Parathyroid adenoma (tissue), 2 donors: ENCODE data around the gene TNFSF10.

Source experiments
- H2AFZ ChIP-seq: fragments of 300-600 bp; sonication (generic); one replicate; pipeline ENCODE4 v1.7.0; 2017; ENCODE audit warnings: antibody characterized with exemption, mild to moderate bottlenecking
- H3K27ac ChIP-seq: fragments of 300-600 bp; sonication (generic); one replicate; pipeline ENCODE4 v1.7.0; 2017
- H3K27me3 ChIP-seq: fragments of 300-600 bp; sonication (generic); one replicate; pipeline ENCODE4 v1.7.0; 2017; ENCODE audit warnings: low read length; ENCODE audit not compliant: control insufficient read depth, insufficient read depth
- H3K36me3 ChIP-seq: fragments of 300-600 bp; sonication (generic); one replicate; pipeline ENCODE4 v1.7.0; 2017; ENCODE audit warnings: low read length; ENCODE audit not compliant: control insufficient read depth, insufficient read depth
- H3K4me1 ChIP-seq: fragments of 300-600 bp; sonication (generic); one replicate; pipeline ENCODE4 v1.7.0; 2017; ENCODE audit warnings: control low read depth
- H3K4me2 ChIP-seq: fragments of 300-600 bp; sonication (generic); one replicate; pipeline ENCODE4 v1.7.0; 2017; ENCODE audit warnings: low read length
- H3K4me3 ChIP-seq: fragments of 300-600 bp; sonication (generic); one replicate; pipeline ENCODE4 v1.7.0; 2017; ENCODE audit warnings: low read depth, low read length
- H3K79me2 ChIP-seq: fragments of 300-600 bp; sonication (generic); one replicate; pipeline ENCODE4 v1.7.0; 2017; ENCODE audit warnings: control low read depth
- H3K9ac ChIP-seq: fragments of 300-600 bp; sonication (generic); one replicate; pipeline ENCODE4 v1.7.0; 2017; ENCODE audit warnings: mild to moderate bottlenecking
- H3K9me3 ChIP-seq: fragments of 300-600 bp; sonication (generic); one replicate; pipeline ENCODE4 v1.7.0; 2017; ENCODE audit warnings: low read length; ENCODE audit not compliant: control insufficient read depth
- TF ChIP-seq, protein P1 (sequence below): fragments of 300-600 bp; sonication (generic); IDR thresholded peaks from one replicate; pipeline ENCODE4 v1.7.0; 2017; ENCODE audit warnings: antibody characterized with exemption, mild to moderate bottlenecking
- donor health status: primary hyperparathyroidism.

TNFSF10 gene

DNA sequence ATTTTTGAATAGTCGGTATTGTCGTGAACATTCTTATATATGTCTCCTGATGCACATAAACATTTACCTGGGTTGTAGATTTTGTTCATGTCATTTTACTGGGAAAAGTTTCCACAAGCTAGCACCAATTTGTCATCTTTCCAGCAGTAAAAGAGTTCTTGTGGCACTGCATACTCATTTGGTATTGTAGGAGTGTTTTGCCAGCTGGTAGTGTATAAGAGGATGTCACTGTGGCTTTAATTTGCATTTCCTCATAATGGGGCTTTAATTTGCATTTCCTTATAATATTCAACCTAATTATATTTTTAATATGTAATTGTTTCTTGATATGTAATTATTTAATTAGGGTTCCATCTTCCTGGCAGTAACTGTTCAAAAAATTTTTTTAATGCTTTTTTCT is 21.2 kb upstream of the TNFSF10 start:
- Histone ChIP-seq H2AFZ (no peak overlapping the region), H3K9ac (no peak overlapping the region), H3K4me3 (no peak overlapping the region), H3K27ac (peak overlapping the region; percentile 5), H3K79me2 (no peaks in the 10 kb centered on the region), H3K4me1 (peaks cover 58% of the 10 kb centered on the region), H3K4me2 (no peak overlapping the region), H3K36me3 (no peaks in the 10 kb centered on the region), H3K27me3 (no peaks in the 10 kb centered on the region), H3K9me3 (no peaks in the 10 kb centered on the region)
- TF ChIP-seq, protein P1, sequence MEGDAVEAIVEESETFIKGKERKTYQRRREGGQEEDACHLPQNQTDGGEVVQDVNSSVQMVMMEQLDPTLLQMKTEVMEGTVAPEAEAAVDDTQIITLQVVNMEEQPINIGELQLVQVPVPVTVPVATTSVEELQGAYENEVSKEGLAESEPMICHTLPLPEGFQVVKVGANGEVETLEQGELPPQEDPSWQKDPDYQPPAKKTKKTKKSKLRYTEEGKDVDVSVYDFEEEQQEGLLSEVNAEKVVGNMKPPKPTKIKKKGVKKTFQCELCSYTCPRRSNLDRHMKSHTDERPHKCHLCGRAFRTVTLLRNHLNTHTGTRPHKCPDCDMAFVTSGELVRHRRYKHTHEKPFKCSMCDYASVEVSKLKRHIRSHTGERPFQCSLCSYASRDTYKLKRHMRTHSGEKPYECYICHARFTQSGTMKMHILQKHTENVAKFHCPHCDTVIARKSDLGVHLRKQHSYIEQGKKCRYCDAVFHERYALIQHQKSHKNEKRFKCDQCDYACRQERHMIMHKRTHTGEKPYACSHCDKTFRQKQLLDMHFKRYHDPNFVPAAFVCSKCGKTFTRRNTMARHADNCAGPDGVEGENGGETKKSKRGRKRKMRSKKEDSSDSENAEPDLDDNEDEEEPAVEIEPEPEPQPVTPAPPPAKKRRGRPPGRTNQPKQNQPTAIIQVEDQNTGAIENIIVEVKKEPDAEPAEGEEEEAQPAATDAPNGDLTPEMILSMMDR, result no peak

- Histone ChIP-seq H3K4me1 (peaks cover 60% of the 10 kb centered on the region), H3K4me3 (no peak overlapping the region), H3K9me3 (no peaks in the 10 kb centered on the region), H3K9ac (no peak overlapping the region), H2AFZ (peak overlapping the region; percentile 43), H3K4me2 (no peak overlapping the region), H3K27me3 (no peaks in the 10 kb centered on the region), H3K36me3 (no peaks in the 10 kb centered on the region), H3K27ac (peak overlapping the region; percentile 91), H3K79me2 (no peaks in the 10 kb centered on the region)
- TF ChIP-seq, protein P1, result no peak
Measured at GRCh38 chr3:172543884-172544283, 20.7 kb upstream of the TNFSF10 start.

GRCh38 chr3:172543419-172543818 is 20.2 kb upstream of the TNFSF10 start:
- H3K79me2 ChIP-seq, result no peaks in the 10 kb centered on the region
- no peaks in the 10 kb centered on the region for H3K36me3 ChIP-seq
- H3K27ac ChIP-seq, result peak overlapping the region; percentile 91

GRCh38 chr3:172542999-172543398 is 19.8 kb upstream of the TNFSF10 start:
- H3K79me2 ChIP-seq, result no peaks in the 10 kb centered on the region
- no peaks in the 10 kb centered on the region for H3K36me3 ChIP-seq
- H2AFZ ChIP-seq, result peak overlapping the region; percentile 43
- no peak overlapping the region for H3K9ac ChIP-seq
- peaks cover 60% of the 10 kb centered on the region for H3K4me1 ChIP-seq
- peak overlapping the region; percentile 55 for H3K4me2 ChIP-seq
- H3K4me3 ChIP-seq, result no peak overlapping the region
- peak overlapping the region; percentile 91 for H3K27ac ChIP-seq
- TF ChIP-seq, protein P1, result no peak
- H3K27me3 ChIP-seq, result no peaks in the 10 kb centered on the region
- H3K9me3 ChIP-seq, result no peaks in the 10 kb centered on the region

More at GRCh38 chr3:172543419-172543818, 20.2 kb upstream of the TNFSF10 start:
- Histone ChIP-seq H3K4me3 (no peak overlapping the region), H2AFZ (peak overlapping the region; percentile 43), H3K9ac (no peak overlapping the region), H3K4me2 (peak overlapping the region; percentile 55), H3K27me3 (no peaks in the 10 kb centered on the region), H3K4me1 (peaks cover 60% of the 10 kb centered on the region), H3K9me3 (no peaks in the 10 kb centered on the region)
- TF ChIP-seq, protein P1, result no peak

DNA sequence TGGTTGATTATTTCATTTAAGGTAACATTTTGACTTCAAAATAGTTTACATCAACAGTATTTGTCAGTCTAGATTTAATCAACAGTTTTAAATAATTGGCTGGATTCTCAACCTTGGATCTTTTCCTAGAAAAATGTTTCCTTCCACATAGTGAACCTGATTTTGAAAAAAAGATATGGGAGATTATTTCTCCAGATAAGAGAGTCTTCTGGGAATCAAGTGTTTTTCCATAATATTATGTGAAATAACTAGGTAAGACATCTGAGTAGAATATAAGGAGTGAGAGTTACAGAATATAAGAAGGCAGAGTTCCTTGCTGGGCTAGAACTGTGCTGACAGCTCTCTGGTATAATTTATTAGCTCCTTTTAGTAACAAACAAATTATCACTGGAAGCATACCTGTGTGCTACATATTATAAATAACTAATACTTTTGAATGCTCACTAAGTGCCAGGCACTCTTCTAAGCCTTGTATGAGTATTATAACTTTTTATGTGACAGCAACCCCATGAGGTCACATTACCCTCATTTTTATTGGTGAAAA is 18.8 kb upstream of the TNFSF10 start:
- Histone ChIP-seq H3K27me3 (no peaks in the 10 kb centered on the region), H3K36me3 (no peaks in the 10 kb centered on the region), H3K27ac (peak overlapping the region; percentile 91), H3K79me2 (no peaks in the 10 kb centered on the region), H3K9me3 (no peaks in the 10 kb centered on the region), H3K4me1 (peaks cover 64% of the 10 kb centered on the region), H3K4me2 (peak overlapping the region; percentile 40), H2AFZ (peak overlapping the region; percentile 14), H3K9ac (no peak overlapping the region), H3K4me3 (peak overlapping the region; percentile 39)
- TF ChIP-seq, protein P1, result no peak
